RCC 7860 (cell line): ENCODE results near the gene SCAMP4.

Source experiments
- DNase-seq: peaks from one replicate; pipeline ENCODE4 v3.0.0-alpha.2; 2015; ENCODE audit warnings: low spot score
- FAIRE-seq: peaks from 2 replicates; lab custom pipeline; 2012; peaks lifted over from hg19 to GRCh38; lab: Jason Lieb, UNC

SCAMP4 gene

DNA sequence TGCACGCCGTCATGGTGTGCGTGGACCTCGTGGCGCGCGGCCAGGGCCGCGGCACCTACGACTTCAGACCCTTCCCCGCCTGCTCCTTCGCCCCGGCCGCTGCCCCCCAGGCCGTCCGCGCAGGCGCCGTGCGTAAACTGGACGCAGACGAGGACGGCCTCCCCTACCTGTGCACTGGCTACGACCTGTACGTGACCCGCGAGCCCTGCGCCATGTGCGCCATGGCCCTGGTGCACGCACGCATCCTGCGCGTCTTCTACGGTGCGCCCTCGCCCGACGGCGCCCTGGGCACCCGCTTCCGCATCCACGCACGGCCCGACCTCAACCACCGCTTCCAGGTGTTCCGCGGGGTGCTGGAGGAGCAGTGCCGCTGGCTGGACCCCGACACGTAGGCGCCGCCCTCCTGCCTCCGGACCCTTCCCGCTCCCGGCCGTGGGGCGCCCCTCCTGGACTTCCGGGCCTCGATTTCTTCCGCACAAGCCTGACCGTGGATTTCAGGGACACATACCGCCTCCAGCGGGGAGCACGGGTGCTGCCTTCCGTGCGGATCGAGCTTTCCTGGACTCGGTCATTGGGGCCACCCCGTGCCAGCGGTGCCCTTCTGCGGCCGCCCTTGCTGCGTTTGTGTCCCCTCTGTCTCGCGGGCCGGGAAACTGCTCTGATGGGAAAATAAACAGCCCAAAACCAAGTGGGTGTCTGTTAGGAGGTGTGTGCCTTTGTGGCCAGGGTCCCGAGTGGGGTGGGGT, 7.7 kb downstream of the SCAMP4 start:
- no peak for DNase-seq
- FAIRE-seq: no peak

GRCh38 chr19:1913781-1914577, 8.8 kb downstream of the SCAMP4 start:
- no peak for FAIRE-seq
- no peak for DNase-seq

- DNase-seq (no peak), FAIRE-seq (no peak)
Measured at GRCh38 chr19:1914826-1915341, 9.7 kb downstream of the SCAMP4 start.

DNA sequence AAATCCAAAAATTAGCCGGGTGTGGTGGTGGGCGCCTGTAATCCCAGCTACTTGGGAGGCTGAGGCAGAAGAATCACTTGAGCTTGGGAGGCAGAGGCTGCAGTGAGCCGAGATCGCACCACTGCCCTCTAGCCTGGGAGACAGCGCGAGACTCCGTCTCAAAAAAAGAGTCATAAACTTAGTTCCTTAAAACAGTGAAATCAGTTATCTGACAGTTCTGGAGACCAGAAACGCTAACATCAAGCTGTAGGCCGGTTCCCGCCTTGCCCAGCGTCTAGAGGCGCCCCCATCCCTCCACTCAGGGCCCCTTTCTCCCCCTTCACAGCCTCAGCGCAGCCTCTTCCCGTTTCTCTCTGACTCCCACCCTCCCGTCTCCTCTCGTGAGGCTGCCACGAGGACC, 11.9 kb downstream of the SCAMP4 start:
- no peak for DNase-seq
- FAIRE-seq: no peak

DNA sequence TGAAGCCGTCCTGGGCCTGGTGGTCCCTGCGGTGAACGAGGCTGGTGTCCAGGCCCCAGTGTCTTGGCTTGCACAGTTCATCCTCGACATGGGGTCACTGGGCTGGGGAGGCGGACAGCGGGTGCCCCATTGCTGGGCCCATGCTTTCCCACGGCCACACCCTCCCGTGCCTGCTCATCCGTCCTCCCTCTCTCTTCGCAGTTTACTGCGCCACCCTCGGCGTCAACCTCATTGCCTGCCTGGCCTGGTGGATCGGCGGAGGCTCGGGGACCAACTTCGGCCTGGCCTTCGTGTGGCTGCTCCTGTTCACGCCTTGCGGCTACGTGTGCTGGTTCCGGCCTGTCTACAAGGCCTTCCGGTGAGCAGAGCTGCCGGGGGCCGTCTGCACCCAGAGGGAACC, 12.7 kb downstream of the SCAMP4 start:
- DNase-seq (no peak), FAIRE-seq (no peak)

DNA sequence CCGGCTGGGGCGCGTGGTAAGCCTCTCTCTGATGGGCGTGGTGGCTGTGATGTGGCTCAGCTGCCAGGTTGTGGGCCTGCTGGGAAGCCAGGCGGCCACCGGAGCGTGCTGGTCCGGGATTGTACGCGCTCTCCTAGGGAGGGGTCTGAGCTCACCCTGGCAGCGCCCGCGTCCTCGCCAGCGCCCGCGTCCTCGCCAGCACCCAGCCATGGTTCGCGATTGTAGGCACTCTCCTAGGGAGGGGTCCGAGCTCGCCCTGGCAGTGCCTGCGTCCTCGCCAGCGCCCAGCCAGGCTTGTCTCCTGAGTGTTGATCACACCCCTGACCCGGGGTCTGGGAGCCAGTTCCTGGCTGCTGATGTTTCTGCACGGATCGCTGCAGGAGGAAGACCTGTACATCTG, 13.8 kb downstream of the SCAMP4 start:
- no peak for FAIRE-seq
- no peak for DNase-seq

DNA sequence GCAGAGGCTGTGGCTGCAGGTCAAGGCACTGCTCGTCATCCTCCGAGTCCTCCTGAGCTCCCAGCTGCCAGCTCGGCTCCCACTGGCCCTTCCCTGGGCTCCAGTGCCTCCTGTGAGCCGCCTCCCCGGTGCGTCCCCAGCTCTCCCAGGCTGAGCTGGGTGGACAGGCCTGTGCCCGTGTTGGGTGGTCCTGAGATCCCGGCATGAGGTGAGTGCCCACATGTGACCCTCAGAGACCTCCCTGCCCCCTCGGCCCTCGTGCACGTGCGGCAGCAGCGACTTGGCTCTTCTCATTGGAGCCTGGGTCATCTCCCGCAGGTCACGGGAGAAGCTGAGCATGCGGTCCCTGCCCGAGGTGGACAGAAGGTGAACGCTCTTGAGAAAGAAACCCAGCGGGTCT, 15.4 kb downstream of the SCAMP4 start:
- FAIRE-seq (no peak), DNase-seq (no peak)

DNA sequence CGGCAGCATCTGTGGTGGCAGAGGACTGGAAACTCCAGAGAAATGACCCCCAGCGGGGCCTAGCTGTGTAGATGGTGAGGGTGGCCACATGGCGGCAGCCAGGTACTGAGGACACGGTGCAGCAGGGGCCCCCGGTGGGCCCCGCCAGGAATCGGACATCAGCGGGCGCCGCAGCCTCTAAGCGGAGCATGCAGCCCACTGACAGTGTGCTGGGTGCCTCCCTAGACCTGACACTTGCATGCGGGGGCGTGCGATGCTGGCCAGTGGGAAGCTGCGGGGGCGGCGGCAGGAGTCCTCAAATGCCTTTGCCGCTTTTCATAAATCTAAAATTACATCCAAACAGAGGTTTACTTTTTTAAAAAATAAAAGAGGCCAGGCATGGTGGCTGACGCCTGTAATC, 16.1 kb downstream of the SCAMP4 start:
- FAIRE-seq (no peak), DNase-seq (no peak)

GRCh38 chr19:1921825-1922224, 16.6 kb downstream of the SCAMP4 start:
- no peak for FAIRE-seq
- DNase-seq: no peak

DNA sequence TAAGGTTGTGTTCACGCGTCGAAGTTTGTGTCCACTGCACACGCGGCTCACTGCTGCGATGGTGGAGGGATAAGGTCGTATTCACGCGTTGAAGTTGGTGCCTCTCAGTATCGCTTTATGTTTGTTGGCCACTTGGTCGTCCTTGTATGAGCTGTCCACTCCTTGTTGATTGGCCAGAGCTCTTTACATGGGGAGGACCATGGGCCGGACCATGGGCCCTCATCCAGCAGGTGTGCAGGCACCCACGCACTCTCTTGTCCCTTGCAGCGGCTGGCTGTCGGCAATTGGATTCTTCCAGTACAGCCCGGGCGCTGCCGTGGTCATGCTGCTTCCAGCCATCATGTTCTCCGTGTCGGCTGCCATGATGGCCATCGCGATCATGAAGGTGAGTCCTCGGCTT, 17.6 kb downstream of the SCAMP4 start:
- FAIRE-seq: no peak
- DNase-seq: no peak

GRCh38 chr19:1923319-1923718, 18.1 kb downstream of the SCAMP4 start:
- DNase-seq (no peak), FAIRE-seq (no peak)

DNA sequence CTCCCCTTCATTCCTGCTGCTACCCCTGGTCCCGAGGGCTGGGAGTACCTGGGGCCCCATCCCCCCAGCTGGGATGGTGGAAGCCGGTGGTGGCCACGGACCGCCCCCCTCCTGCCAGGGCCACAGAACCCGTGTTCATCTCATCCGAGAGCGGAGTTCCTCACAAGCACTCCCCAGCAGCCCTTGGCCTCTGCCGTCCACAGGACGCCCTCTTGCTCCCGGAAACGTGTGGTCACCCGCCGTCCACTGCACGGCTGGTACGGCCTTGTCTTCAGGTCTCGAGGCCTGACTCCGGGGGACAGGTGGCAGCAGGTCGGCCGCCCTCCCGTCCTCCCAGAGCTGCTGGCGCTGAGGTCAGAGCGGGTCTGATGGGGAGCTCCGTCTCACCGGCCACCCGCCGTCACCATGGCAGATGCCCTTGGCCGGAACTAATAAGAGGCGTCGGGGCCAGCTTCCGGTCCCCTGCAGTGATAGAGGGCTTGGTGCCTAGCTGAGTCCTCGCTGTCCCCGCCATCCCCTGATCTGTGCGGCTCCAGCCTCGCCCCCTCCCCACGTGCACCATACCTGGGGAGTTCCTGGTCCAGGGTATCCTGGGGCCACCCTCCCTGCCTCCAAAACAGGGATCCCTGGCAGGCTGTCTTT, 19.2 kb downstream of the SCAMP4 start:
- FAIRE-seq (no peak), DNase-seq (no peak)

GRCh38 chr19:1925544-1925943, 20.3 kb downstream of the SCAMP4 start:
- no peak for DNase-seq
- FAIRE-seq: no peak

DNA sequence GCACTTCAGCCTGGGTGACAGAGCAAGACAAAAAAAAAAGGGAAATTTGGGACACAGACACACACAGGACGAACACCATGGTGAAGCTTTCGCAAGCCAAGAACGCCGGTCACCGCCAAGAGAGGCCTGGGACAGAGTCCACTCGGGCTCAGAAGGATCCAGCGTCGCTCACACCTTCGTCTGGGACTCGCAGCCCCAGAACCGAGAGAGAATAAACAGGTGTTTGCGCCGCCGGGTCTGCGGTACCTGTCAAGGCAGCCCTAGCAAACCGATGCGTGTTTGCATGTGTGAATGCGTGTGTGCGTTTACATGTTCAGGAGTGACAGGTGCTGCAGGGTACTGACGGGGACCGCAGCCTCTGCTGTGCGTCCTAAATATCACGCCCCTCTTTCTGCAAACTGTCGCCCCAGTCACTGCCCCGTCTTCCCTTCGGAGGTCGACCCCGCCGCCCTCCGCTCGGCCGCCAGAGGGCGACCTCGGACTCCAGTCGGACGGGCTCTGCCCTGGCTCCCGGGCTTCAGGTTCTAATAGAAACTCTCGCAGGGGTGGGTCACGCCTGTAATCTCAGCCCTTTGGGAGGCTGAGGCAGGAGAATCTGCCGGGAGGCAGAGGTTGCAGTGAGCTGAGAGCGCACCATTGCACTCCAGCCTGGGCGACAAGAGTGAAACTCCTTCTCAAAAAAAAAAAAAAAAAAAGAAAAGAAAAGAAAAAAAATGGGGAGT, 24.0 kb downstream of the SCAMP4 start:
- FAIRE-seq (no peak), DNase-seq (peak; percentile 44)

DNA sequence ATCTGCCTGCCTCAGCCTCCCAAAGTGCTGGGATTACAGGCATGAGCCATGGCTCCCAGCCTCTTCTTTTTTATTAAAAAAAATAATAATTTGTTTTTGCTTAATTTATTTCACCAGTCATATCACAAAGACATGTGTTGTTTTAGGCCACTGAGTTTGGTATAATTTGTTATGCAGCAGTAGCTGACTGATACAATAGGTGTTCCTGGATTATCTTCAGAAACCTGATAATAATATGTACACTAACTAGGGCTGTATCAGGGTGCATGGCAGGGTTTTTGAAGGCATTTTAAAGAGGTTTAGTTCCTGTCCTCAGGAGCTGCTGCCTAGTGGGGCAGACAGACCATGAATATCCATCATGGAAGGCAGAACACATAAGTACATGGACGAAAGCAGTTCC, 26.2 kb downstream of the SCAMP4 start:
- FAIRE-seq: no peak

DNA sequence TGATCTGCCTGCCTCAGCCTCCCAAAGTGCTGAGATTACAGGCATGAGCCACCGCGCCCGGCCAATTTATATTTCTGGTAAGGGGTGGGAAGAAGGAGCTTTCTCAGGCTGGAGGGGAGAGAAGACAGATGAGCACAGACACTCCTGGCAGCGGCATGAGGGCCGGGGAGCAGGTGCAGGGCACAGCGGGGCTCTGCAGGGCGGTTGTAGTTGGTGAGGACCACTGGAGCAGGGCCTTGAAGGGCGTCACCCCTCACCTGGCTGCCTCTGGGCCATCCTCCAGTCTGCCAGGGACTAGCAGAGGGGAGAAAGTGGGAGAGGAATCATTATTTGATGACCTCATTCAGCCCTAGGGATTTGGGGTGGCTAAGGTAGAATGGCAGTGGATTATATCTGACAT, 27.2 kb downstream of the SCAMP4 start:
- no peak for FAIRE-seq

More for the DNA sequence above, 26.2 kb downstream of the SCAMP4 start:
- no peak for DNase-seq

DNA sequence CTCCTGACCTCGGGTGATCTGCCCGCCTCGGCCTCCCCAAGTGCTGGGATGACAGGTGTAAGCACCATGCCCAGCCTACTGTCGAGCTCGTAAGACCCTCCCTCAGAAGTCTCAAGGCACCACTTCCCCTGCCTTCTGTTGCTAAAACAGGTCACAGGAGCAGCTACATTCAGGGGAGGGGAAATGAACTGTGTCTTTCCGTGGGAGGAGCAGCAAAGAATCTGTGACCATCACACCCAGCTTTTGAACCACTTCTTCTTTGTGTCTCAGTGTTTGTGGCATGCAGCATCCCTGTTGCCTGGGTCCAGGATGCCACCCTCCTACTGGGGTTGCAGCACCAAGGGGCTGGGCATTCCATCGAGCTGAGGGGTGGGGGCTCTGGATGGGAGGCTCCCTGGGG, 28.0 kb downstream of the SCAMP4 start:
- no peak for DNase-seq
- FAIRE-seq: no peak

More for the DNA sequence above, 27.2 kb downstream of the SCAMP4 start:
- no peak for DNase-seq

DNA sequence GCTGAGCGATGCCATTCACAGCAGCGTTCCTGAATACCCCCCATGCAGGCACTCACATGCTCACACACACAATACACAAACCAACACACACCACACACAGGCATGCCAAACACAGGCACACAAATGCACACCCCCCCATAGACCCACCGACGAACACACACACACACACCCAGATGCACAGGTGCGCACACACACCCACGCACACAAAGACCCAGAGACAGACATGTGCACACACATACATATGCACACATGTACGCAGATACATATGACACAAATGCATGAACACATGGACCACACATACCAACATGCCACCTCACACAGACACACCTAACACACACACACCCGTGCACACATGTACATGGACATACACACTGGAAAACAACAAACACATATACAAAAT, 28.7 kb downstream of the SCAMP4 start:
- no peak for FAIRE-seq
- DNase-seq: no peak

- no peak for FAIRE-seq
- peak; percentile 5 for DNase-seq
Measured at GRCh38 chr19:1935484-1936208, 30.4 kb downstream of the SCAMP4 start.

- no peak for FAIRE-seq
- DNase-seq: no peak
Measured at GRCh38 chr19:1936430-1936829, 31.2 kb downstream of the SCAMP4 start.
